Loucy (cell line): ENCODE measurements around the gene FGF21.

ENCODE experiments used
- H2AFZ ChIP-seq: fragments of 200-600 bp; sonication (generic); 2 replicates; pipeline ENCODE4 v1.6.0; 2016; ENCODE audit warnings: antibody characterized with exemption, mild to moderate bottlenecking, low read length, moderate library complexity
- H3F3A ChIP-seq: fragments of 200-600 bp; 2 replicates; pipeline ENCODE4 v1.6.0; 2016; ENCODE audit warnings: antibody characterized with exemption, low read depth, mild to moderate bottlenecking
- H3K27me3 ChIP-seq: fragments of 200-600 bp; sonication (generic); 2 replicates; pipeline ENCODE4 v1.6.1; 2014; ENCODE audit warnings: low read length, mild to moderate bottlenecking; ENCODE audit not compliant: insufficient read depth, poor library complexity, severe bottlenecking
- H3K36me3 ChIP-seq: fragments of 200-600 bp; sonication (generic); 2 replicates; pipeline ENCODE4 v1.6.1; 2016; ENCODE audit warnings: low read length; ENCODE audit not compliant: insufficient read depth
- H3K4me1 ChIP-seq: fragments of 200-600 bp; sonication (generic); 2 replicates; pipeline ENCODE4 v1.5.1; 2014; ENCODE audit warnings: low read length, mild to moderate bottlenecking; ENCODE audit not compliant: insufficient read depth, poor library complexity, severe bottlenecking
- H3K4me2 ChIP-seq: fragments of 200-600 bp; sonication (generic); 2 replicates; pipeline ENCODE4 v1.6.0; 2014; ENCODE audit warnings: antibody characterized with exemption, low read length, low read depth, mild to moderate bottlenecking; ENCODE audit not compliant: poor library complexity, severe bottlenecking
- H3K4me3 ChIP-seq: fragments of 200-600 bp; sonication (generic); 2 replicates; pipeline ENCODE4 v1.5.1; 2014; ENCODE audit warnings: low read length, mild to moderate bottlenecking, mixed read lengths; ENCODE audit not compliant: poor library complexity, severe bottlenecking
- H3K79me2 ChIP-seq: fragments of 200-600 bp; sonication (generic); 2 replicates; pipeline ENCODE4 v1.6.1; 2014; ENCODE audit warnings: low read length; ENCODE audit not compliant: insufficient read depth
- H3K9ac ChIP-seq: fragments of 200-600 bp; sonication (generic); 2 replicates; pipeline ENCODE4 v1.6.0; 2014; ENCODE audit warnings: mild to moderate bottlenecking, low read depth, low read length, moderate library complexity; ENCODE audit not compliant: poor library complexity, severe bottlenecking
- H3K9me2 ChIP-seq: fragments of 200-600 bp; sonication (generic); replicated peaks from 2 replicates; pipeline ENCODE4 v1.6.1; 2016; ENCODE audit warnings: low read depth, low read length, mixed read lengths
- H3K9me3 ChIP-seq: fragments of 200-600 bp; sonication (generic); 2 replicates; pipeline ENCODE4 v1.6.1; 2014; ENCODE audit warnings: mild to moderate bottlenecking, antibody characterized with exemption, low read length, low read depth; ENCODE audit not compliant: insufficient read depth
- H4K20me1 ChIP-seq: fragments of 200-600 bp; sonication (generic); 2 replicates; pipeline ENCODE4 v1.6.0; 2014; ENCODE audit warnings: antibody characterized with exemption, low read length, mild to moderate bottlenecking; ENCODE audit not compliant: insufficient read depth, poor library complexity, severe bottlenecking
- CTCF ChIP-seq: fragments of 200-600 bp; sonication (generic); conservative IDR thresholded peaks from 2 replicates; pipeline ENCODE4 v1.5.1; 2014; ENCODE audit warnings: mild to moderate bottlenecking, antibody characterized with exemption, low read length
- EZH2phosphoT487 ChIP-seq: fragments of 200-600 bp; IDR thresholded peaks from 2 replicates; pipeline ENCODE4 v1.6.1; 2018; ENCODE audit warnings: antibody characterized with exemption, mild to moderate bottlenecking, moderate library complexity, borderline replicate concordance

Gene FGF21

GRCh38 chr19:48738557-48739403 lies 16.5 kb upstream of the FGF21 start:
- Histone ChIP-seq H3K9ac (no peak overlapping the region), H3K4me3 (peak overlapping the region; percentile 38), H3K9me2 (no peaks in the 10 kb centered on the region), H3K4me2 (peak overlapping the region; percentile 47), H3F3A (no peaks in the 10 kb centered on the region), H3K4me1 (peaks cover 16% of the 10 kb centered on the region), H3K9me3 (no peaks in the 10 kb centered on the region), H2AFZ (0 out of 2 replicates have a peak overlapping the region, but pooled peaks have one; percentile 10), H3K36me3 (no peaks in the 10 kb centered on the region), H3K27me3 (no peaks in the 10 kb centered on the region), H3K79me2 (no peaks in the 10 kb centered on the region), H4K20me1 (no peaks in the 10 kb centered on the region)
- no peak for TF ChIP-seq EZH2phosphoT487
- no peak for TF ChIP-seq CTCF

DNA sequence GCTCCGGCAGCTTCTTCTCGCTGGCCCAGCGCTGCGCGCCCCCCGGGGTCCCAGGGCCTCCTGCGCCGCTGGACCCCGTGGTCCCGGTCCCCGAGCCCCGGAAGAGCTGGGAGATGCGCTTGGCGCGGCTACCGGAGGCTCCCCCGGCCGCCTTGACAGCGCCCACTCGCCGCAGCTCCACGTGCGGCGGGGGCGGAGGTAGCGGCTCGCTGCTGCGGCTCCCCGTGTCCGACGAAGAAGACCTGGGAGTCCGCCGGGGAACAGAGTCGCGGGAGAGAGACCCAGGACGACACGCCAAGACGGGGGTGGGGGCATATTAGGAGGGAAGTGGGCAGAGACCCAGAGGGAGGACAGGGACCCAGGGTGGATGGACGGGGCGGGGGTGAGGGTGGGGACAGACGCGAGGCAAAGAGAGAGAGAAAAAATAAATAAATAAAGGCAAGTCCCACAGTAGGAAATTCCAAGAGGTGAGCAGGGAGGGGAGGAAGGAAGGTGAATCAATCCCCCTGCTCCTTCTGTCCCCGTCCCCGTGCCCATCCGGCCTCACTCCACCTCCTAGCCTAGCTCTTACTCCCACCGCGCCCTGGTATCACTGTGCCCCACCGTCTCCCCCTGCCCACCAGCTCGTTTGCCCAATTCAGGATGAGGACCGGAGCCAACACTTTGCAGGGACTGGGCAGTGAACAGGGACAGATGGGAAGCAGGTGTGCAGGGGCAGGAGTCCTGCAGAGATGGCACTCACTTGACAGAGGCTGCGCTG lies 15.7 kb upstream of the FGF21 start:
- Histone ChIP-seq H3K4me3 (no peak overlapping the region), H3K79me2 (no peaks in the 10 kb centered on the region), H3K9me2 (no peaks in the 10 kb centered on the region), H3K36me3 (no peaks in the 10 kb centered on the region), H2AFZ (no peak overlapping the region), H3K4me2 (no peak overlapping the region), H3K9ac (no peak overlapping the region), H3K4me1 (peaks cover 19% of the 10 kb centered on the region), H3K9me3 (no peaks in the 10 kb centered on the region), H3K27me3 (no peaks in the 10 kb centered on the region), H3F3A (no peaks in the 10 kb centered on the region), H4K20me1 (no peaks in the 10 kb centered on the region)
- no peak for TF ChIP-seq EZH2phosphoT487
- no peak for TF ChIP-seq CTCF

GRCh38 chr19:48740164-48740972 lies 15.0 kb upstream of the FGF21 start, which contains the start of gene RASIP1:
Gene RASIP1, minus strand, starts transcription at chr19:48740610. Its CDS starts 328 bp downstream, at chr19:48740282.
- Histone ChIP-seq H3K27me3 (no peaks in the 10 kb centered on the region), H2AFZ (no peak within 1 kb of the TSS), H3K9me3 (no peaks in the 10 kb centered on the region), H3K79me2 (no peaks in the 10 kb centered on the region), H3K36me3 (no peaks in the 10 kb centered on the region), H3K9ac (no peak within 1 kb of the TSS), H3K4me3 (no peak within 1 kb of the TSS), H3K4me1 (peaks cover 21% of the 10 kb centered on the region), H3F3A (no peaks in the 10 kb centered on the region), H3K9me2 (no peaks in the 10 kb centered on the region), H4K20me1 (no peaks in the 10 kb centered on the region), H3K4me2 (no peak within 1 kb of the TSS)
- TF ChIP-seq CTCF = no peak
- TF ChIP-seq EZH2phosphoT487 = no peak
